SK-N-SH (cell line): Measurements from ENCODE around the gene SV2B. TPM values are rescaled to one million over a fixed set of nuclear protein-coding genes. Genes with fewer than 3 reads are reported as not detected.

ENCODE experiments used
- CTCF ChIA-PET: fragments of 300-600, 350-600 bp; formaldehyde crosslinking; extraction: SDS; loops from one replicate; lab custom pipeline; 2021; lab: Yijun Ruan, JAX
- POLR2A ChIA-PET: fragments of 350-600 bp; sonication (Branson Sonifier 250); formaldehyde crosslinking; extraction: SDS; loops from one replicate; lab custom pipeline; 2020; ENCODE audit warnings: antibody characterized with exemption, inconsistent platforms; lab: Yijun Ruan, JAX
- DNase-seq: peaks from one replicate; pipeline ENCODE4 v3.0.0; 2012
- H2AFZ ChIP-seq: fragments of 200-600 bp; sonication (generic); 2 replicates; pipeline ENCODE4 v1.8.1; 2016; ENCODE audit warnings: antibody characterized with exemption, mild to moderate bottlenecking, low read depth
- H3F3A ChIP-seq: fragments of 200-600 bp; sonication (generic); replicated peaks from 2 replicates; pipeline ENCODE3; 2016; ENCODE audit warnings: antibody characterized with exemption, mild to moderate bottlenecking; ENCODE audit not compliant: insufficient read depth
- H3K27ac ChIP-seq, 2 experiments: fragments of 200-500 bp in 1 of 2; fragments of 200-600 bp in 1 of 2; sonication (Bioruptor generic) in 1 of 2; sonication (generic), shearing (Covaris generic) in 1 of 2; 2 replicates each; pipeline versions ENCODE4 v1.5.1 to v1.6.1; 2014 to 2016; ENCODE audit warnings: low read depth in 2 of 2, inconsistent platforms in 1 of 2, low read length in 1 of 2, mild to moderate bottlenecking in 1 of 2, mixed read lengths in 1 of 2
- H3K27me3 ChIP-seq: fragments of 200-600 bp; sonication (generic), shearing (Covaris generic); 2 replicates; pipeline ENCODE4 v1.6.1; 2016; ENCODE audit warnings: mixed run types; ENCODE audit not compliant: insufficient read depth
- H3K36me3 ChIP-seq, 2 experiments: fragments of 200-500 bp in 1 of 2; fragments of 200-600 bp in 1 of 2; sonication (Bioruptor generic) in 1 of 2; sonication (generic) in 1 of 2; replicated peaks in 1 of 2; 2 replicates each; pipeline versions ENCODE3 to v1.5.1; 2014 to 2016; ENCODE audit warnings: low read length in 1 of 2, mild to moderate bottlenecking in 1 of 2; ENCODE audit not compliant: insufficient read depth in 2 of 2, control insufficient read depth in 1 of 2
- H3K4me1 ChIP-seq, 2 experiments: fragments of 200-500 bp in 1 of 2; fragments of 200-600 bp in 1 of 2; sonication (Bioruptor generic) in 1 of 2; sonication (generic), shearing (Covaris generic) in 1 of 2; 2 replicates each; pipeline versions ENCODE4 v1.5.1 to v1.6.1; 2014 to 2016; ENCODE audit warnings: low read depth in 1 of 2, low read length in 1 of 2, mixed run types in 1 of 2; ENCODE audit not compliant: insufficient read depth in 2 of 2, control insufficient read depth in 1 of 2
- H3K4me2 ChIP-seq: fragments of 200-600 bp; sonication (generic), shearing (Covaris generic); 2 replicates; pipeline ENCODE4 v1.6.1; 2017; ENCODE audit warnings: mixed run types
- H3K4me3 ChIP-seq, 2 experiments: fragments of 200-500 bp in 1 of 2; fragments of 200-600 bp in 1 of 2; sonication (Bioruptor generic) in 1 of 2; sonication (generic), shearing (Covaris generic) in 1 of 2; 2 replicates each; pipeline versions ENCODE4 v1.5.1 to v1.8.1; 2014 to 2016; ENCODE audit warnings: low read depth in 2 of 2, inconsistent platforms in 1 of 2, low read length in 1 of 2, mild to moderate bottlenecking in 1 of 2, mixed read lengths in 1 of 2, moderate library complexity in 1 of 2
- H3K79me2 ChIP-seq: fragments of 200-600 bp; sonication (generic); 2 replicates; pipeline ENCODE4 v1.8.1; 2017; ENCODE audit warnings: mild to moderate bottlenecking; ENCODE audit not compliant: insufficient read depth
- H3K9ac ChIP-seq: fragments of 200-600 bp; sonication (generic); 2 replicates; pipeline ENCODE4 v1.6.1; 2017; ENCODE audit warnings: mixed run types
- H3K9me2 ChIP-seq: fragments of 200-600 bp; sonication (generic); 2 replicates; pipeline ENCODE4 v1.6.1; 2017; ENCODE audit warnings: mixed run types
- H3K9me3 ChIP-seq: fragments of 200-600 bp; sonication (generic); 2 replicates; pipeline ENCODE4 v1.6.1; 2017; ENCODE audit warnings: mixed run types, mild to moderate bottlenecking, moderate library complexity
- H4K20me1 ChIP-seq: fragments of 200-600 bp; sonication (generic); 2 replicates; pipeline ENCODE4 v1.6.1; 2017; ENCODE audit warnings: mild to moderate bottlenecking, mixed run types; ENCODE audit not compliant: insufficient read depth
- EZH2phosphoT487 ChIP-seq: fragments of 200-600 bp; sonication (generic); IDR thresholded peaks from 2 replicates; pipeline ENCODE4 v1.6.1; 2017; ENCODE audit warnings: low read depth, mixed run types, mild to moderate bottlenecking, antibody characterized with exemption, moderate library complexity, borderline replicate concordance
- GABPA ChIP-seq: IDR thresholded peaks from 2 replicates; pipeline ENCODE4 v1.4.0; 2012; ENCODE audit warnings: low read depth, mild to moderate bottlenecking
- GATA2 ChIP-seq: sonication (generic); formaldehyde crosslinking; IDR thresholded peaks from 2 replicates; pipeline ENCODE4 v1.5.0; 2020; ENCODE audit warnings: mild to moderate bottlenecking, missing genetic modification reagents
- MEF2A ChIP-seq: IDR thresholded peaks from 2 replicates; pipeline ENCODE4 v1.4.0; 2012; ENCODE audit warnings: low read depth, borderline replicate concordance
- NFIC ChIP-seq: IDR thresholded peaks from 2 replicates; pipeline ENCODE4 v1.4.0; 2012; ENCODE audit warnings: borderline replicate concordance
- POLR2AphosphoS5 ChIP-seq: IDR thresholded peaks from 2 replicates; pipeline ENCODE4 v1.6.1; 2012; ENCODE audit warnings: low read depth, low read length
- RAD21 ChIP-seq: IDR thresholded peaks from 2 replicates; pipeline ENCODE4 v1.6.1; 2012; ENCODE audit warnings: mild to moderate bottlenecking, low read length
- RFX5 ChIP-seq: IDR thresholded peaks from 2 replicates; pipeline ENCODE4 v1.6.1; 2012; ENCODE audit warnings: mild to moderate bottlenecking, improper control_type of control experiment, low read length
- TCF12 ChIP-seq: IDR thresholded peaks from 2 replicates; pipeline ENCODE4 v1.4.0; 2012
- TEAD4 ChIP-seq: IDR thresholded peaks from 2 replicates; pipeline ENCODE4 v1.4.0; 2012; ENCODE audit warnings: mild to moderate bottlenecking, borderline replicate concordance; ENCODE audit not compliant: insufficient read depth
- WGBS: methylation state at CpG from one replicate; pipeline ENCODE4 v1.1.6; 2017; ENCODE audit warnings: low lambda C conversion rate; 5-methylcytosine and 5-hydroxymethylcytosine counted together
- polyA plus RNA-seq, 3 experiments: library from polyadenylated mRNA; depleted of rRNA; stranded (reverse); fragments of >200 nt; gene quantifications; 2 replicates each; pipeline ENCODE4 v1.2.3, GENCODE V29; 2012
- TF ChIP-seq, protein P1 (sequence below): IDR thresholded peaks from 2 replicates; pipeline ENCODE4 v1.4.0; 2012; ENCODE audit warnings: low read depth, borderline replicate concordance
- TF ChIP-seq, protein P2 (sequence below): IDR thresholded peaks from 2 replicates; pipeline ENCODE4; 2012
- TF ChIP-seq, protein P3 (sequence below): IDR thresholded peaks from 2 replicates; pipeline ENCODE4 v1.4.0; 2012; ENCODE audit warnings: low read depth, borderline replicate concordance
- TF ChIP-seq, protein P4 (sequence below): fragments of 150-350 bp; IDR thresholded peaks from 2 replicates; pipeline ENCODE4 v1.6.1; 2017; ENCODE audit warnings: antibody characterized with exemption, low read length, low read depth, borderline replicate concordance
- TF ChIP-seq, protein P5 (sequence below): IDR thresholded peaks from 2 replicates; pipeline ENCODE4 v1.6.1; 2012; ENCODE audit warnings: mild to moderate bottlenecking, low read depth, low read length, moderate library complexity
- TF ChIP-seq, protein P6 (sequence below): fragments of 200-600 bp; sonication (generic); IDR thresholded peaks from 2 replicates; pipeline ENCODE4 v1.6.1; 2017; ENCODE audit warnings: antibody characterized with exemption, mild to moderate bottlenecking, moderate library complexity

SV2B gene
- polyA plus RNA-seq, 1 of the 3 experiments (the other 2 are of a cell fraction), result not detected

DNA sequence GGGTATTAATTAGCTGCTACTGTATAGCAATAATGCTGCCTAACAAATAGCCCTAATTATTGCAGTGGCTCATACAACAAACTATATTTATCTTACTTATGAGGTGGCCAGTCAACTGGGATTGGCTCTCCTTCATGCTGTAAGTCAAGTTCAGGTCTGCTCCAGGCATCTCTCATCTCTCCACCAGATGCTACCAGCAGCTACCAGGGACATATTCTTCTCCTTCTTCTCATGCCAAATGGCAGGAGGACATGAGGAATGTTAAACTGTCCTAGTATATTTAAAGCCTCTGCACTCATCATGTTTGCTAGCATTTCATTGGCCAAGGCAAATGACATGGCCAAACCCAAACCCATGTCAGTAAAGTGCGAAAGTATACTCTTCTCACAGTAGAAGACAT, 17.3 kb downstream of the SV2B start:
- CTCF ChIA-PET, result interaction anchor here (2.1 kb wide), 1 partner anchor 10 kb away, joined by 5 read pairs; no protein-coding TSS in a partner anchor
- Histone ChIP-seq H3K27me3 (no peaks in the 10 kb centered on the region), H3F3A (no peaks in the 10 kb centered on the region), H4K20me1 (no peaks in the 10 kb centered on the region), H3K79me2 (no peaks in the 10 kb centered on the region), H3K4me2 (no peak overlapping the region), H3K9ac (no peak overlapping the region), H2AFZ (no peak overlapping the region), H3K36me3 (no peaks in the 10 kb centered on the region), H3K4me3 (no peak overlapping the region), H3K4me1 (no peaks in the 10 kb centered on the region), H3K9me2 (no peaks in the 10 kb centered on the region), H3K9me3 (no peaks in the 10 kb centered on the region), H3K27ac (no peak overlapping the region)
- POLR2A ChIA-PET, result no interaction called here
- TF ChIP-seq GABPA (no peak), RAD21 (no peak), EZH2phosphoT487 (no peak), MEF2A (no peak), TCF12 (no peak), RFX5 (no peak), NFIC (no peak), GATA2 (CRISPR knock-in tag) (no peak), POLR2AphosphoS5 (no peak), TEAD4 (no peak)
- TF ChIP-seq, protein P1, sequence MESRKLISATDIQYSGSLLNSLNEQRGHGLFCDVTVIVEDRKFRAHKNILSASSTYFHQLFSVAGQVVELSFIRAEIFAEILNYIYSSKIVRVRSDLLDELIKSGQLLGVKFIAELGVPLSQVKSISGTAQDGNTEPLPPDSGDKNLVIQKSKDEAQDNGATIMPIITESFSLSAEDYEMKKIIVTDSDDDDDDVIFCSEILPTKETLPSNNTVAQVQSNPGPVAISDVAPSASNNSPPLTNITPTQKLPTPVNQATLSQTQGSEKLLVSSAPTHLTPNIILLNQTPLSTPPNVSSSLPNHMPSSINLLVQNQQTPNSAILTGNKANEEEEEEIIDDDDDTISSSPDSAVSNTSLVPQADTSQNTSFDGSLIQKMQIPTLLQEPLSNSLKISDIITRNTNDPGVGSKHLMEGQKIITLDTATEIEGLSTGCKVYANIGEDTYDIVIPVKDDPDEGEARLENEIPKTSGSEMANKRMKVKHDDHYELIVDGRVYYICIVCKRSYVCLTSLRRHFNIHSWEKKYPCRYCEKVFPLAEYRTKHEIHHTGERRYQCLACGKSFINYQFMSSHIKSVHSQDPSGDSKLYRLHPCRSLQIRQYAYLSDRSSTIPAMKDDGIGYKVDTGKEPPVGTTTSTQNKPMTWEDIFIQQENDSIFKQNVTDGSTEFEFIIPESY, result no peak
- TF ChIP-seq, protein P2, sequence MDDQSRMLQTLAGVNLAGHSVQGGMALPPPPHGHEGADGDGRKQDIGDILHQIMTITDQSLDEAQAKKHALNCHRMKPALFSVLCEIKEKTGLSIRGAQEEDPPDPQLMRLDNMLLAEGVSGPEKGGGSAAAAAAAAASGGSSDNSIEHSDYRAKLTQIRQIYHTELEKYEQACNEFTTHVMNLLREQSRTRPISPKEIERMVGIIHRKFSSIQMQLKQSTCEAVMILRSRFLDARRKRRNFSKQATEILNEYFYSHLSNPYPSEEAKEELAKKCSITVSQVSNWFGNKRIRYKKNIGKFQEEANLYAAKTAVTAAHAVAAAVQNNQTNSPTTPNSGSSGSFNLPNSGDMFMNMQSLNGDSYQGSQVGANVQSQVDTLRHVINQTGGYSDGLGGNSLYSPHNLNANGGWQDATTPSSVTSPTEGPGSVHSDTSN, result no peak
- TF ChIP-seq, protein P3, sequence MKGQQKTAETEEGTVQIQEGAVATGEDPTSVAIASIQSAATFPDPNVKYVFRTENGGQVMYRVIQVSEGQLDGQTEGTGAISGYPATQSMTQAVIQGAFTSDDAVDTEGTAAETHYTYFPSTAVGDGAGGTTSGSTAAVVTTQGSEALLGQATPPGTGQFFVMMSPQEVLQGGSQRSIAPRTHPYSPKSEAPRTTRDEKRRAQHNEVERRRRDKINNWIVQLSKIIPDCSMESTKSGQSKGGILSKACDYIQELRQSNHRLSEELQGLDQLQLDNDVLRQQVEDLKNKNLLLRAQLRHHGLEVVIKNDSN, result no peak
- TF ChIP-seq, protein P4, sequence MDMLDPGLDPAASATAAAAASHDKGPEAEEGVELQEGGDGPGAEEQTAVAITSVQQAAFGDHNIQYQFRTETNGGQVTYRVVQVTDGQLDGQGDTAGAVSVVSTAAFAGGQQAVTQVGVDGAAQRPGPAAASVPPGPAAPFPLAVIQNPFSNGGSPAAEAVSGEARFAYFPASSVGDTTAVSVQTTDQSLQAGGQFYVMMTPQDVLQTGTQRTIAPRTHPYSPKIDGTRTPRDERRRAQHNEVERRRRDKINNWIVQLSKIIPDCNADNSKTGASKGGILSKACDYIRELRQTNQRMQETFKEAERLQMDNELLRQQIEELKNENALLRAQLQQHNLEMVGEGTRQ, result no peak
- TF ChIP-seq, protein P5, sequence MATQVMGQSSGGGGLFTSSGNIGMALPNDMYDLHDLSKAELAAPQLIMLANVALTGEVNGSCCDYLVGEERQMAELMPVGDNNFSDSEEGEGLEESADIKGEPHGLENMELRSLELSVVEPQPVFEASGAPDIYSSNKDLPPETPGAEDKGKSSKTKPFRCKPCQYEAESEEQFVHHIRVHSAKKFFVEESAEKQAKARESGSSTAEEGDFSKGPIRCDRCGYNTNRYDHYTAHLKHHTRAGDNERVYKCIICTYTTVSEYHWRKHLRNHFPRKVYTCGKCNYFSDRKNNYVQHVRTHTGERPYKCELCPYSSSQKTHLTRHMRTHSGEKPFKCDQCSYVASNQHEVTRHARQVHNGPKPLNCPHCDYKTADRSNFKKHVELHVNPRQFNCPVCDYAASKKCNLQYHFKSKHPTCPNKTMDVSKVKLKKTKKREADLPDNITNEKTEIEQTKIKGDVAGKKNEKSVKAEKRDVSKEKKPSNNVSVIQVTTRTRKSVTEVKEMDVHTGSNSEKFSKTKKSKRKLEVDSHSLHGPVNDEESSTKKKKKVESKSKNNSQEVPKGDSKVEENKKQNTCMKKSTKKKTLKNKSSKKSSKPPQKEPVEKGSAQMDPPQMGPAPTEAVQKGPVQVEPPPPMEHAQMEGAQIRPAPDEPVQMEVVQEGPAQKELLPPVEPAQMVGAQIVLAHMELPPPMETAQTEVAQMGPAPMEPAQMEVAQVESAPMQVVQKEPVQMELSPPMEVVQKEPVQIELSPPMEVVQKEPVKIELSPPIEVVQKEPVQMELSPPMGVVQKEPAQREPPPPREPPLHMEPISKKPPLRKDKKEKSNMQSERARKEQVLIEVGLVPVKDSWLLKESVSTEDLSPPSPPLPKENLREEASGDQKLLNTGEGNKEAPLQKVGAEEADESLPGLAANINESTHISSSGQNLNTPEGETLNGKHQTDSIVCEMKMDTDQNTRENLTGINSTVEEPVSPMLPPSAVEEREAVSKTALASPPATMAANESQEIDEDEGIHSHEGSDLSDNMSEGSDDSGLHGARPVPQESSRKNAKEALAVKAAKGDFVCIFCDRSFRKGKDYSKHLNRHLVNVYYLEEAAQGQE, result no peak
- TF ChIP-seq, protein P6, sequence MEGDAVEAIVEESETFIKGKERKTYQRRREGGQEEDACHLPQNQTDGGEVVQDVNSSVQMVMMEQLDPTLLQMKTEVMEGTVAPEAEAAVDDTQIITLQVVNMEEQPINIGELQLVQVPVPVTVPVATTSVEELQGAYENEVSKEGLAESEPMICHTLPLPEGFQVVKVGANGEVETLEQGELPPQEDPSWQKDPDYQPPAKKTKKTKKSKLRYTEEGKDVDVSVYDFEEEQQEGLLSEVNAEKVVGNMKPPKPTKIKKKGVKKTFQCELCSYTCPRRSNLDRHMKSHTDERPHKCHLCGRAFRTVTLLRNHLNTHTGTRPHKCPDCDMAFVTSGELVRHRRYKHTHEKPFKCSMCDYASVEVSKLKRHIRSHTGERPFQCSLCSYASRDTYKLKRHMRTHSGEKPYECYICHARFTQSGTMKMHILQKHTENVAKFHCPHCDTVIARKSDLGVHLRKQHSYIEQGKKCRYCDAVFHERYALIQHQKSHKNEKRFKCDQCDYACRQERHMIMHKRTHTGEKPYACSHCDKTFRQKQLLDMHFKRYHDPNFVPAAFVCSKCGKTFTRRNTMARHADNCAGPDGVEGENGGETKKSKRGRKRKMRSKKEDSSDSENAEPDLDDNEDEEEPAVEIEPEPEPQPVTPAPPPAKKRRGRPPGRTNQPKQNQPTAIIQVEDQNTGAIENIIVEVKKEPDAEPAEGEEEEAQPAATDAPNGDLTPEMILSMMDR, result no peak
- no peak for DNase-seq
- 0% methylated on average over 1 of the region's 1 CpG for WGBS
